GM18526 (cell line): ENCODE measurements around the gene TBC1D17.

Experiments
- POLR2A ChIP-seq: IDR thresholded peaks from 3 replicates; pipeline ENCODE4 v1.6.1; 2011; ENCODE audit not compliant: insufficient read length; ENCODE audit errors: extremely low read depth

Gene TBC1D17

GRCh38 chr19:49877879-49878743, 609 bp downstream of the TBC1D17 start:
- peak; percentile 0 for TF ChIP-seq POLR2A

- no peak for TF ChIP-seq POLR2A
These were observed 1.2 kb downstream of the TBC1D17 start for GRCh38 chr19:49878744-49879070.

GRCh38 chr19:49879243-49879963, 1.9 kb downstream of the TBC1D17 start:
- TF ChIP-seq POLR2A = no peak

GRCh38 chr19:49880162-49880869, 2.8 kb downstream of the TBC1D17 start:
- TF ChIP-seq POLR2A = no peak

GRCh38 chr19:49881186-49881585, 3.7 kb downstream of the TBC1D17 start:
- no peak for TF ChIP-seq POLR2A

GRCh38 chr19:49881672-49882394, 4.3 kb downstream of the TBC1D17 start:
- no peak for TF ChIP-seq POLR2A

- no peak for TF ChIP-seq POLR2A
These were observed 5.1 kb downstream of the TBC1D17 start for GRCh38 chr19:49882643-49883042.

GRCh38 chr19:49883094-49883493, 5.6 kb downstream of the TBC1D17 start:
- TF ChIP-seq POLR2A = no peak

- no peak for TF ChIP-seq POLR2A
These were observed 6.6 kb downstream of the TBC1D17 start for GRCh38 chr19:49884109-49884508.

- TF ChIP-seq POLR2A = no peak
These were observed 7.3 kb downstream of the TBC1D17 start for GRCh38 chr19:49884760-49885159.

- peak; percentile 11 for TF ChIP-seq POLR2A
These were observed 9.6 kb downstream of the TBC1D17 start for GRCh38 chr19:49887037-49887664.

GRCh38 chr19:49887665-49888509, 10.4 kb downstream of the TBC1D17 start:
- no peak for TF ChIP-seq POLR2A

GRCh38 chr19:49888510-49888824, 11.0 kb downstream of the TBC1D17 start:
- TF ChIP-seq POLR2A = no peak

GRCh38 chr19:49889038-49889686, 11.7 kb downstream of the TBC1D17 start:
- no peak for TF ChIP-seq POLR2A
